Stimulated activated CD4-positive, alpha-beta T cell treated with anti-CD3 and anti-CD28 coated beads, Interleukin-12 subunit alpha, Interleukin-12 subunit beta, amount 100 ng/mL, for 4 hours (primary cell): Measurements from ENCODE around the gene ADPGK.
"Not testable (repeated sequence)": the region's sequence is repeated elsewhere in the genome, so short reads cannot be mapped to it uniquely, and the experiment has no call there.

Experiments
- DNase-seq: peaks from one replicate; pipeline ENCODE4 v3.0.0-alpha.2; 2020

Gene ADPGK

DNA sequence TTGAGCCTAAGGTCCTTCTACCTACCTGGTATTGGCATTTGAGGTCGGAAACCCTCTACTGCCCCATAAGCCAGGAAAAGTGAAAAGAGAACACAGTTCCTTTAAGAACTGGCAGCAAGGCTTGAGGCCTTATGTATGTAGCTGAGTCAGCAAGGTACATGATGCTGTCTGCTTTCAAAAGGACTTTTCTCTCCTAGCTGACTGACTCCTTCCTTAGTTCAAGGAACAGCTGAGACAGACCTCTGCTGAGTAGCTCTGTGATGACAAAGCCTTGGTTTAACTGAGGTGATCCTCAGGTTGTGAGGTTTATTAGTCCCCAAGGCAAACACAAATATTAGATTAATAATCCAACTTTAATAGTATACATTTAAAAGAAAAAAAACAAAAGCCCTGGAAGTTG is 45.8 kb downstream of the ADPGK start:
- DNase-seq = no peak

DNA sequence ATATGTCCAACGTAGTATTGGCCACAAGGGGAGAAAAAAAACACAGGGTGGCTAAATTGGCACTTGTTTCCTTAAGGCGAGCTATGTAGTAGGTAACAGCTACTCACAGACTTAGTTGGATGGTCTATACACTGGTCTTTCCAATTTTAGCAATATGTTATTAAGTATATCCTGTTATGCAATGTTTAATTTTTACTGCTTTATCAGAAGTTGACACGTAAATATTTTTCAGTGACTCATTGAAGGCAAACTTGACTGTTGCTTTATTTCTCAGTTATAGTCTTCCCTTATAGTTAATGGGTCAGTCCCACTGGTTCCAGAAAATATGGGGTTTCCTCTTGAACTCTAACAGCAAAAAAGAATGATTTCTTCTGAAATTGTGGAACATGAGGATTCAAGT is 46.5 kb downstream of the ADPGK start:
- DNase-seq = no peak

DNA sequence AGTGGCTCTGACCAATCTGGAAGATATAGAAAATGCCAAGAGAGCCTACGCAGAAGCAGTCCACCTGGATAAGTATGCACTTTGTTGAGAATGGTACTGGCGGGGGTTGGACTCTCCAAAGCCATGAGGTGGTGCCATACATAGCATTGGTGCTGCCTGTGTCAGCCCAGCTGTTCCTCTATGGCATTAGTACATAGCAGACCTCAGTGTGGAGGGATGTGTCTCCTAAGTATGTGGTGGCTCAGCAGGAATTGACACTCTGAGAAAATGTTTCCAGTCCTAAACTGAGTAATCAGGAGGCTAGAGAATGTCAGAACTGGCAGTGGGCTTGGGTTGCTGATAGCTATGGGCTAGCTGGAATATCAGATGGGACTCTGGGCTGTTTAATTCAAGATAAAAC is 48.4 kb downstream of the ADPGK start:
- no peak for DNase-seq

DNA sequence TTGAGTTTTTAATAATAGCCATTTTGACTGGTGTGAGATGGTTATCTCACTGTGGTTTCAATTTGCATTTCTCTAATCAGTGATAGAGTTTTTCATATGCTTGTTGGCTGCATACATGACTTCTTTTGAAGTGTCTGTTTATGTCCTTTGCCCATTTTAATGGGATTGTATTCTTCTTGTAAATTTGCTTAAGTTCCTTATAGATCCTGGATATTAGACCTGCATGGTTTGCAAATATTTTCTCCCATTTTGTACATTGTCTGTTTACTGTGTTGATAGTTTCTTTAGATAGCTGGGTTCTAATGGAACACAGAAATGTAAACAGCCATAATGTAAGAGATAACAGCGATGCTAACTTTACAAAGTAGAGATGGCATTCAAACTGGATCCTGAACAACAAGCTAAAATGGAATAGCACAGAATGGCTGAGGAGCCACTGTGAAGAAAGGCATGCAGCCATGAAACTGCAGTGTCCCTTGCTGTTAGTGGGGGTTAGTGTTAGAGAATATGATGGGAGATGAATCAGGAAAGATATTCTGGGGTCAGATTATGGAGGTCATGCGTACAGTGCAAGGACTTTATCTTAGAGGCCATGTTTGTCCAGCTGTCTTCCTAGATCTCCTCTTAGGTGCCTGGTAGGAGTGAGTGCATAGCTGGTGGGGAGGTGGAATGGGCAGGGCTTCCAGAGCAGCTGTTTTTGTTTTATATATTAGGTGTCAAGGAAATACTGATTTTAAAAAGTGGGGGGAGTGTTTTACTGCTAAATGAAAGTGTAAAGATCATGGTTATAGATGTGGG is 49.4 kb downstream of the ADPGK start:
- no peak for DNase-seq

DNA sequence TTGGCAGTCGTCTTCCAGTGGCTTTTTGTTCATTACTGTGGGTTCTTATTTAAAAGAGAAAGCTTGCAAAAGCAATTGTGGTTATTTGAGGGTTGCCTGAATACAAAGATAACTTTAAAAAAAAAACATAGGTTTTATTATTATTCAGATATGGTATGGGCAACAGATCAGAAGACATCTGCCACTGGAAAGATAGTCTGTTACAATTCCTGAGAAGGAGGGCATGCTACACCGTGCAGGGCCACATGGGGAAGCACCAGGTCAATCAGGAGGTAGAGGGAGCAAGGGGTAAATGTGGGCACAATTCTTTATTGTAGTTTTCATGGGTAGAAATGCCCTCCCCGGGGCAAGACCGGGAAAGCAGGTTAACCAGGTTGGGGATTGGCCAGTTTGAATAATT is 51.0 kb downstream of the ADPGK start:
- no peak for DNase-seq

DNA sequence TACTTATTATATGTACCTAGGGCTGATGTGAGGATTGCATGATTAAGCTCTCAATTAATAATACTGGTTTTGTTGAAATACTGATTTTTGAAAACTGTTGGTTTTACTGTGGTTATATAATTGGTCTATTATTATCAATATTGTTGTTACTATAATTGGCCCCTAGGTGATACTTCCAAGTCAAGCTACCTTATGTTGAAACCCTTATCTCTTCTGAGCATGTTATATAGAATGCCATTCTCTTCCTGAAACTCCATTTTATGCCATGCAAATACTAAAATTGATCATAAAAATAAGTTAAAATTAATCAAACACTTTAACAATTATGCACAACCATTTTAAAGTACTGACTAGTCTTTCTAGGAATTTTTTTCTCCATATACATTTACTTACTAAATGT is 51.5 kb downstream of the ADPGK start:
- DNase-seq = no peak

DNA sequence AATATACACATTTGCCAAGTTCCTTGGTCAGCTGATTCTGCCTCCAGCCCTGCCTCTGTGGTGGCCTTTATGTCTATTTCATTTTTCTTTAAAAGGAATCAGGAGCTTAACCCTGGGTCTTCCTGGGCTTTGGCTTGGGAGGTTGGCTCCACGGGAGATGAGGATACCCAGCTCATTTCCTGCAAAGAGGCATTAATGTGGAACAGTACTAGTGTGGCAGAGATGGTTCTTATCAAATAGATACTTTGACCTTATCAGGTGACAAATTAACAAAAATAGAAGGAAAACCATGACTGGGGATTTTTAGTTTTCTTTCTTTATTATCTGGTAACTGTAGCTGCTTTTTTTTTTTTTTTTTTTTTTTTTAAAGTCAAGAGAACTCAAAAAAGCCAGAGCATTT is 54.7 kb downstream of the ADPGK start:
- no peak for DNase-seq

DNA sequence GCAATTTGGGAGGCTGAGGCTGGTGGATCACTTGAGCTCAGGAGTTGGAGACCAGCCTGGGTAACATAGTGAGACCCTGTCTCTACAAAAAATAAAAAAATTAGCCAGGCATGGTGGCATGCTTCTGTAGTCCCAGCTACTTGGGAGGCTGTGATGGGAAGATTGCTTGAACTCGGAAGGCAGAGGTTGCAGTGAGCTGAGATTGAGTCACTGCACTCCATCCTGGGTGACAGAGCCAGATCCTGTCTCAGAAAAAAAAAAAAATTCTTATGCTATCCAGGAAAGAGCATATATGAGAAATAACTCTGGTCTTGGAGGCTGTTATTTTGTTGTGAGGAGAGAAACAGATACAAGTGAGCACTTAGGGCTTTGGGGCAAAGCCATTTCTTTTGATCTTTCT is 55.3 kb downstream of the ADPGK start:
- DNase-seq = not testable (repeated sequence)

DNA sequence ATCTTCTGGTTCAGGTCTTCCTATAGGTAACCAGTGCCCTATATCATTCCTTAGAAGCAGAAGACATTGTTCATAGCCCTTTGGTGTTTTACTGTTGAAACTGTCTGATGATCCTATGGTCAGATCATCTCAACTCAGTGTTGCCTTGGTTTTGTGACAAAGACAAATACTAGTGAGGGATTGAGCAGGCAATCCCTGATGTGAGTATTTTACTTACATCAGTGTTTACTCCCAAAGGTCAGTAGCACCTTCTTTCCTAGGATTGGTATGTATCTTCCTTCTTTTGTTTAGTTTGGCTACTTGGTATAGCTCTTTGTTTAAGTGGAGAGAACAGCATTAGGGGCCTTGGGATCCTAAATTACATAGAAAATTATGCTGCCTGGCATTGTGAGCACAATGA is 56.4 kb downstream of the ADPGK start:
- no peak for DNase-seq

DNA sequence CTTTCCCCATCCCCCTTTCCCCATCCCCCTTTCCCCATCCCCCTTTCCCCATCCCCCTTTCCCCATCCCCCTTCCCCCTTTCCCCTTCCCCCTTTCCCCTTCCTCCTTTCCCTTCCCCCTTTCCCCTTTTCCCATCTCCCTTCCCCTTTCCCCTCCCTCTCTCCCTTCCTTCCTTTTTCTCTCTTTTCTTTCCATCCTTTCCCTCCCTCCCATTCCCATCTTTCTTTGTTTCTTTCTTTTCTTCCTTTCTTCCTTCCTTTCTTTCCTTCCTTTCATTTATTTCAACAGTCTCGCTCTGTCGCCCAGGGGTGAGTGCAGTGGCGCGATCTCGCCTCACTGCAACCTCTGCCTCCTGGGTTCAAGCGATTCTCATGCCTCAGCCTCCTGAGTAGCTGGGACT is 57.7 kb downstream of the ADPGK start:
- DNase-seq = not testable (repeated sequence)

DNA sequence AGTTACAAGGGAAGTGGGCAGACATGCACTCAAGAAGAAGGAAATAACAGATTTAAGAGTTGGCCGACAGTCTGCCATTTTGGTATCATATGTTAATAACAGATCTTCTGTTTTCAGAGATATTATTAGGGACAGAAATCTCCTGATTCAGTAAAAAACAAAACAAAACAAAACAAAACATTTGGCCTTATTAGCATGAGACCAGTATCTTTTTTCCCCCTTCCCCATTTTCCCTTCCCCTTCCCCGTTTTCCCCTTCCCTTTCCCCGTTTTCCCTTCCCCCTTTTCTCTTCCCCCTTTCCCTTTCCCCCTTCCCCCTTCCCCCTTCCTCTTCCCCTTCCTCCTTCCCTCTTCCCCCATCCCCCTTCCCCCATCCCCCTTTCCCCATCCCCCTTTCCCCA is 58.1 kb downstream of the ADPGK start:
- DNase-seq = no peak

DNA sequence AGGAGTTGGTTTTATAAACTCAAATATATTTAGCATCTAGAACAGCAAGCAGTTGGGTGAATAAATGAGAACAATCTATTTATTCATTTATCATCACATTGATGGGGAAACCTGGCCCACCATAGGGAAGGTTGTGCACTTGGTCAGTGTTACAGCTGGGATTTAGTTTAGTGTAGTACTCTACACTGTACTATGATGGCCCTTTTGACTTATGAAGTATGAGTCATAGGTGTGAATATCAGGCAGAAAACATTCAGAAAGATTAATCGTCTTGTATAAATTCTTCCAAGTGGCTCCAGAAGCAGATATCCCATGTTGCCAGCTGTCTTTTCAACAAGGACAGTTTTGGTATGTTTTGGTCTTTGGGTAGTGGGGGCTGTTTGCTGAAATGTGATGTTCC is 59.5 kb downstream of the ADPGK start:
- no peak for DNase-seq

DNA sequence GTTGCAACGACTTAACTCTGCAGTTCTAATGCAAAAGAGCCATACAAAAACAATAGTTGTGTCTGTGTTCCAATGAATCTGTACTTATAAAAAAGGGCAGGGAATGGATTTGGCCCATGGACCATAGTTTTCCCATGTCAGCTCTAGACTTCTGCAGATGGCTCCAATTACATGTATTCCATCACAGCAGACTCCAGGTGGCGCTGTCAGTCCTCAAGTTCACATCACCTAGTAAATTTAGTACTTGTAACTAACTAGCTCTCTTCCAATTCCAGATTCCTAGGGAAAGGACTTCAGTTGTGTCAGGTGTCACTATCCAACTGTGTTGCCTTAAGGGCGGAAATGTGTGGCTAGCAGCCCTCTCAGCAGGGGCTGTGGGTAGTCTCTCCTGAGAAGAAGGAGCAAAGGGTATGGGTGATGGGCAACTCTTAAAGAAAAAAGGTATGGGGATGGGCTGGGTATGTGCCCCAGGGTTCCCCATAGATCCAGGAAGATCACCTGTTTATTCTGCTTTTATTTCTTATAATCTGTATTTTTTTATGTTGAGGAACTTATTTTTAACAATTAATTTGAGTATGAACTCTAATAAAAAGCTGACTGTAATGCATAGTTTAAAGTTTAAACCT is 61.4 kb downstream of the ADPGK start:
- DNase-seq = peak; percentile 61

DNA sequence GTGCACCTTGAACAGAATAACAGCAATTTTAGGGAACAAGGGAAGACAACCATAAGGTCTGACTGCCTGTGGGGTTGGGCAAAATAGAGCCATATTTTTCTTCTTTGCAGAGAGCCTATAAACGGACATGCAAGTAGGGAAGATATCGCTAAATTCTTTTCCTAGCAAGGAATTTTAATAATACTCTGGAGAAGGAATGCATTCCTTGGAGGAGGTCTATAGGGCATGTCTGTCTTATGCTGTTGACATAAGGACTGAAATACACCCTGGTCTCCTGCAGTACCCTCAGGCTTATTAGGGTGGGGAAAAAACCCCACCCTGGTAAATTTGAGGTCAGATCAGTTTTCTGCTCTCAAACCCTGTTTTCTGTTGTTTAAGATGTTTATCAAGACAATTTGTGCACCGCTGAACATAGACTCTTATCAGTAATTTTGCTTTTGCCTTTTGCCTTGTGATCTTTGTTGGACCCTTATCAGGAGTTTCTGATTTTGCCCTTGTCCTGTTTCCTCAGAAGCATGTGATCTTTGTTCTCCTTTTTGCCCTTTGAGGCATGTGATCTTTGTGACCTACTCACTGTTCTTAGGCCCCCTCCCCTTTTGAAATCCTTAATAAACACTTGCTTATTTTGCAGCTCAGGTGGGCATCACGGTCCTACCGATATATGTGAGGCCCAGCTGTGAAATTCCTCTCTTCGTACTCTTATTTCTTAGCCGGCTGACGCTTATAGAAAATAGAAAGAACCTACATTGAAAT is 74.8 kb downstream of the ADPGK start:
- not testable (repeated sequence) for DNase-seq

DNA sequence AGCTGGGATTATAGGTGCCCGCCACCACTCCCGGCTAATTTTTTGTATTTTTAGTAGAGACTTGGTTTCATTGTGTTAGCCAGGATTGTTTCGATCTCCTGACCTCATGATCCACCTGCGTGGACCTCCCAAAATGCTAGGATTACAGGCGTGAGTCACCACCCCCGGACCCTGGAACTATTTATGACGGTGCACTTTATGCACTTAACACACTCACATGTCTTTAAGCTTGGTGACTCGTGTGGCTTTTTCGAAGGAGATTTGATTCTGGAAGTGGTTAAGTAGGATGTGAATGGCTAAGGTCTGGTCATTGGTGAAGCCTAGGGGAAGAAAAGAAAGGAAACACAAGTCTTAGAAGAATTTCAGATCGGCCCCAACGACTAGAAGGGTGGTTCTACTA is 77.3 kb downstream of the ADPGK start:
- no peak for DNase-seq
